Naive thymus-derived CD4-positive, alpha-beta T cell (primary cell): ENCODE results near the gene BPIFA2. TPM values are rescaled to one million over a fixed set of nuclear protein-coding genes. Genes with fewer than 3 reads are reported as not detected.
"Not testable (repeated sequence)": the region's sequence is repeated elsewhere in the genome, so short reads cannot be mapped to it uniquely, and the experiment has no call there.

Experiments
- ATAC-seq: fragments of 150-1000 bp; cut with Tn5 transposase; 2 replicates; pipeline ENCODE4 v1.10.0; 2021; ENCODE audit warnings: mild to moderate bottlenecking, moderate library complexity
- CTCF ChIA-PET: fragments of 350-600 bp; sonication (Branson Sonifier 250); formaldehyde crosslinking; loops from one replicate; lab custom pipeline; 2021; ENCODE audit warnings: antibody characterized with exemption; lab: Charles Lee
- POLR2A ChIA-PET: fragments of 350-600 bp; sonication (Branson Sonifier 250); formaldehyde crosslinking; loops from one replicate; lab custom pipeline; 2021; ENCODE audit warnings: antibody characterized with exemption, inconsistent platforms; lab: Charles Lee
- DNase-seq, 9 donors: peaks; one replicate each; pipeline versions ENCODE4 v3.0.0 to v3.0.0-alpha.2; 2020 to 2022; ENCODE audit warnings: mixed read lengths in 1 of 9
- H3K27ac ChIP-seq: one replicate; pipeline ENCODE4 v1.7.0; 2013; ENCODE audit warnings: mild to moderate bottlenecking, low read depth, low read length, moderate library complexity
- H3K27me3 ChIP-seq, 2 donors: one replicate each; pipeline ENCODE4 v1.7.0; 2013; ENCODE audit warnings: low read length in 2 of 2, mild to moderate bottlenecking in 2 of 2, moderate library complexity in 2 of 2; ENCODE audit not compliant: control insufficient read depth in 2 of 2, insufficient read depth in 2 of 2
- H3K36me3 ChIP-seq, 3 experiments: 1 replicate in 2 of 3; 2 replicates in 1 of 3; pipeline ENCODE4 v1.7.0; 2013; ENCODE audit warnings: low read length in 3 of 3, mild to moderate bottlenecking in 3 of 3, moderate library complexity in 1 of 3; ENCODE audit not compliant: insufficient read depth in 3 of 3, control insufficient read depth in 2 of 3
- H3K4me1 ChIP-seq, 2 donors: one replicate each; pipeline ENCODE4 v1.7.0; 2013; ENCODE audit warnings: low read length in 2 of 2, mild to moderate bottlenecking in 2 of 2, moderate library complexity in 1 of 2; ENCODE audit not compliant: control insufficient read depth in 2 of 2, insufficient read depth in 2 of 2
- H3K4me3 ChIP-seq: 2 replicates; pipeline ENCODE4 v1.7.0; 2013; ENCODE audit warnings: mild to moderate bottlenecking, low read length
- H3K9me3 ChIP-seq, 3 experiments: 1 replicate in 2 of 3; 2 replicates in 1 of 3; pipeline ENCODE4 v1.7.0; 2013; ENCODE audit warnings: low read length in 3 of 3; ENCODE audit not compliant: control insufficient read depth in 2 of 3
- H3K27ac Mint-ChIP-seq, 9 donors: one replicate each; pipeline ENCODE4 v1.8.0; 2020 to 2022; ENCODE audit warnings: mixed read lengths in 9 of 9, mild to moderate bottlenecking in 8 of 9, moderate library complexity in 5 of 9, inconsistent platforms in 2 of 9
- H3K27me3 Mint-ChIP-seq, 5 donors: one replicate each; pipeline ENCODE4 v1.8.0; 2021 to 2022; ENCODE audit warnings: mixed read lengths in 5 of 5, mild to moderate bottlenecking in 1 of 5
- H3K36me3 Mint-ChIP-seq, 5 donors: one replicate each; pipeline ENCODE4 v1.8.0; 2020 to 2022; ENCODE audit warnings: mixed read lengths in 5 of 5, mild to moderate bottlenecking in 3 of 5, inconsistent platforms in 1 of 5
- H3K4me1 Mint-ChIP-seq, 7 donors: one replicate each; pipeline ENCODE4 v1.8.0; 2020 to 2022; ENCODE audit warnings: mixed read lengths in 7 of 7, mild to moderate bottlenecking in 3 of 7, inconsistent platforms in 1 of 7
- H3K4me3 Mint-ChIP-seq, 10 donors: one replicate each; pipeline ENCODE4 v1.8.0; 2020 to 2022; ENCODE audit warnings: mild to moderate bottlenecking in 10 of 10, mixed read lengths in 10 of 10, moderate library complexity in 6 of 10, inconsistent platforms in 2 of 10
- H3K9me3 Mint-ChIP-seq, 11 donors: one replicate each; pipeline ENCODE4 v1.8.0; 2020 to 2022; ENCODE audit warnings: mixed read lengths in 11 of 11, mild to moderate bottlenecking in 4 of 11, inconsistent platforms in 1 of 11, moderate library complexity in 1 of 11
- intact Hi-C, 2 donors: fragments of 100-400 bp; cut with micrococcal nuclease; formaldehyde crosslinking; loops; one replicate each; pipeline ENCODE4 v1.15.1; 2023
- polyA plus RNA-seq, 2 donors: library from polyadenylated mRNA; unstranded; fragments of 300-500 nt; fragmentation: Illumina TruSeq; gene quantifications; one replicate each; pipeline ENCODE4 v1.2.3, GENCODE V29; 2021
- total RNA-seq, 6 experiments: library from RNA in 5 of 6; stranded (reverse) in 5 of 6; gene quantifications; 1 replicate in 5 of 6; 2 replicates in 1 of 6; pipeline ENCODE4 v1.2.3 and lab custom pipeline; 2021 to 2026

BPIFA2 gene
- total and polyA plus RNA-seq, 7 experiments from 2014 or later = not detected

GRCh38 chr20:33177866-33178265, 9.9 kb downstream of the BPIFA2 start:
- intact Hi-C loops = no loop called here
- Histone ChIP-seq H3K27me3 (no peaks in the 10 kb centered on the region), H3K27ac (no peak overlapping the region), H3K36me3 (no peaks in the 10 kb centered on the region), H3K4me1 (no peaks in the 10 kb centered on the region), H3K9me3 (no peaks in the 10 kb centered on the region), H3K4me3 (no peak overlapping the region)
- ChIA-PET POLR2A (no interaction called here), CTCF (no interaction called here)
- DNase-seq = no peak
- ATAC-seq = no peak
- Mint-ChIP-seq H3K4me3 (no peak overlapping the region), H3K9me3 (no peaks in the 10 kb centered on the region), H3K4me1 (no peaks in the 10 kb centered on the region), H3K36me3 (no peaks in the 10 kb centered on the region), H3K27me3 (no peaks in the 10 kb centered on the region), H3K27ac (no peak overlapping the region)

- ChIA-PET CTCF (no interaction called here), POLR2A (no interaction called here)
- ATAC-seq (no peak), DNase-seq (no peak)
- Mint-ChIP-seq H3K27me3 (no peaks in the 10 kb centered on the region), H3K4me3 (no peak overlapping the region), H3K9me3 (peaks cover 0 to 8% (median 2%) of the 10 kb centered on the region in 11 donors), H3K36me3 (peaks cover 0 to 7% (median 0%) of the 10 kb centered on the region in 5 donors), H3K27ac (no peak overlapping the region), H3K4me1 (no peaks in the 10 kb centered on the region)
- no peak overlapping the region for H3K27ac ChIP-seq
- no peaks in the 10 kb centered on the region for H3K27me3 ChIP-seq
- no peaks in the 10 kb centered on the region for H3K36me3 ChIP-seq
- H3K4me1 ChIP-seq = no peaks in the 10 kb centered on the region
- no peak overlapping the region for H3K4me3 ChIP-seq
- no peaks in the 10 kb centered on the region for H3K9me3 ChIP-seq
- intact Hi-C loops = no loop called here
Measured at GRCh38 chr20:33178726-33179125, 10.8 kb downstream of the BPIFA2 start.

GRCh38 chr20:33180169-33180568, 12.2 kb downstream of the BPIFA2 start:
- Histone ChIP-seq H3K9me3 (no peaks in the 10 kb centered on the region), H3K27ac (no peak overlapping the region), H3K36me3 (no peaks in the 10 kb centered on the region), H3K4me1 (no peaks in the 10 kb centered on the region), H3K27me3 (no peaks in the 10 kb centered on the region), H3K4me3 (no peak overlapping the region)
- ATAC-seq (no peak), DNase-seq (no peak)
- intact Hi-C loops = no loop called here
- H3K9me3 Mint-ChIP-seq = peaks cover 0 to 12% (median 2%) of the 10 kb centered on the region in 11 donors
- peaks cover 0 to 7% (median 3%) of the 10 kb centered on the region in 5 donors for H3K36me3 Mint-ChIP-seq
- no peak overlapping the region for H3K4me3 Mint-ChIP-seq
- CTCF ChIA-PET = no interaction called here
- no peaks in the 10 kb centered on the region for H3K4me1 Mint-ChIP-seq
- H3K27me3 Mint-ChIP-seq = no peaks in the 10 kb centered on the region
- no peak overlapping the region for H3K27ac Mint-ChIP-seq
- POLR2A ChIA-PET = no interaction called here

GRCh38 chr20:33181482-33182093, 13.6 kb downstream of the BPIFA2 start:
- Mint-ChIP-seq H3K27me3 (no peaks in the 10 kb centered on the region), H3K9me3 (peaks cover 0 to 12% (median 2%) of the 10 kb centered on the region in 11 donors), H3K27ac (no peak overlapping the region), H3K36me3 (peaks cover 0 to 7% (median 3%) of the 10 kb centered on the region in 5 donors), H3K4me3 (no peak overlapping the region), H3K4me1 (no peaks in the 10 kb centered on the region)
- intact Hi-C loops = no loop called here
- no peak overlapping the region for H3K27ac ChIP-seq
- no peak overlapping the region for H3K4me3 ChIP-seq
- ChIA-PET CTCF (no interaction called here), POLR2A (no interaction called here)
- no peaks in the 10 kb centered on the region for H3K9me3 ChIP-seq
- ATAC-seq = no peak
- no peaks in the 10 kb centered on the region for H3K4me1 ChIP-seq
- DNase-seq = no peak
- H3K27me3 ChIP-seq = no peaks in the 10 kb centered on the region
- H3K36me3 ChIP-seq = no peaks in the 10 kb centered on the region

- Histone ChIP-seq H3K4me1 (no peaks in the 10 kb centered on the region), H3K27ac (no peak overlapping the region), H3K27me3 (no peaks in the 10 kb centered on the region), H3K36me3 (no peaks in the 10 kb centered on the region), H3K4me3 (no peak overlapping the region), H3K9me3 (no peaks in the 10 kb centered on the region)
- no peaks in the 10 kb centered on the region for H3K27me3 Mint-ChIP-seq
- intact Hi-C loops = no loop called here
- H3K9me3 Mint-ChIP-seq = peaks cover 0 to 12% (median 2%) of the 10 kb centered on the region in 11 donors
- peaks cover 0 to 7% (median 3%) of the 10 kb centered on the region in 5 donors for H3K36me3 Mint-ChIP-seq
- ATAC-seq (no peak), DNase-seq (no peak)
- ChIA-PET CTCF (no interaction called here), POLR2A (no interaction called here)
- H3K4me3 Mint-ChIP-seq = no peak overlapping the region
- H3K27ac Mint-ChIP-seq = no peak overlapping the region
- H3K4me1 Mint-ChIP-seq = no peaks in the 10 kb centered on the region
Measured at GRCh38 chr20:33183312-33183711, 15.4 kb downstream of the BPIFA2 start.

- DNase-seq, H3K4me3 ChIP-seq, ATAC-seq, H3K27me3 ChIP-seq, H3K36me3 Mint-ChIP-seq, H3K27ac Mint-ChIP-seq, H3K27ac ChIP-seq, H3K4me1 ChIP-seq, H3K4me3 Mint-ChIP-seq, H3K9me3 ChIP-seq, CTCF ChIA-PET, POLR2A ChIA-PET, H3K36me3 ChIP-seq, H3K27me3 Mint-ChIP-seq, intact Hi-C loops, H3K4me1 Mint-ChIP-seq: not testable (repeated sequence)
- H3K9me3 Mint-ChIP-seq = peaks cover 0 to 12% (median 2%) of the 10 kb centered on the region in 11 donors
Measured at GRCh38 chr20:33185031-33185590, 17.2 kb downstream of the BPIFA2 start.

- Histone ChIP-seq H3K27ac (no peak overlapping the region), H3K9me3 (no peaks in the 10 kb centered on the region), H3K27me3 (no peaks in the 10 kb centered on the region), H3K4me1 (no peaks in the 10 kb centered on the region), H3K36me3 (no peaks in the 10 kb centered on the region), H3K4me3 (no peak overlapping the region)
- DNase-seq (no peak), ATAC-seq (no peak)
- intact Hi-C loops = no loop called here
- POLR2A ChIA-PET = no interaction called here
- H3K4me1 Mint-ChIP-seq = peaks cover 0 to 1% (median 0%) of the 10 kb centered on the region in 7 donors
- H3K27ac Mint-ChIP-seq = no peak overlapping the region
- peaks cover 0 to 7% (median 3%) of the 10 kb centered on the region in 5 donors for H3K36me3 Mint-ChIP-seq
- H3K27me3 Mint-ChIP-seq = peaks cover 0 to 6% (median 0%) of the 10 kb centered on the region in 5 donors
- CTCF ChIA-PET = no interaction called here
- H3K9me3 Mint-ChIP-seq = peaks cover 0 to 12% (median 2%) of the 10 kb centered on the region in 11 donors
- H3K4me3 Mint-ChIP-seq = no peak overlapping the region
Measured at GRCh38 chr20:33187491-33187890, 19.5 kb downstream of the BPIFA2 start.
